ENCODE results near the gene PHC3.
"Not testable (repeated sequence)": the region's sequence is repeated elsewhere in the genome, so short reads cannot be mapped to it uniquely, and the experiment has no call there.

DNA sequence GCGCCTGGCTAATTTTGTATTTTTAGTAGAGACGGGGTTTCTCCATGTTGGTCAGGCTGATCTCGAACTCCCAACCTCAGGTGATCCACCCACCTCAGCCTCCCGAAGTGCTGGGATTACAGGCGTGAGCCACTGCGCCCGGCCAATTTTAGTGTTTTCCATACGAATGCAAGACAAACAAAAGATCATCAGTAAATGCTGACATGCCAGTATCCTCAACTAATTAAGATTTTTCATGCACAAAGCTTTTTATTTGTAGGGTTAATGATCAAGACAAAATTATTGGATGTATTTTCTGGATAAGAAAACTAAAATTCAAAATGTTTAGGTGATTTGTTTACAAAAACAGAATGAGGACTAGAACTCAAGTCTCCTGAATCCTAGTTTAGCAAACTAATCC is 67.4 kb downstream of the PHC3 start:
- TF ChIP-seq EP300 (IDR thresholded peaks at IDR 0.05); POLR2A (IDR thresholded peaks at IDR 0.05; ENCODE audit: low read length): not testable (repeated sequence)
- TF ChIP-seq, protein P1, sequence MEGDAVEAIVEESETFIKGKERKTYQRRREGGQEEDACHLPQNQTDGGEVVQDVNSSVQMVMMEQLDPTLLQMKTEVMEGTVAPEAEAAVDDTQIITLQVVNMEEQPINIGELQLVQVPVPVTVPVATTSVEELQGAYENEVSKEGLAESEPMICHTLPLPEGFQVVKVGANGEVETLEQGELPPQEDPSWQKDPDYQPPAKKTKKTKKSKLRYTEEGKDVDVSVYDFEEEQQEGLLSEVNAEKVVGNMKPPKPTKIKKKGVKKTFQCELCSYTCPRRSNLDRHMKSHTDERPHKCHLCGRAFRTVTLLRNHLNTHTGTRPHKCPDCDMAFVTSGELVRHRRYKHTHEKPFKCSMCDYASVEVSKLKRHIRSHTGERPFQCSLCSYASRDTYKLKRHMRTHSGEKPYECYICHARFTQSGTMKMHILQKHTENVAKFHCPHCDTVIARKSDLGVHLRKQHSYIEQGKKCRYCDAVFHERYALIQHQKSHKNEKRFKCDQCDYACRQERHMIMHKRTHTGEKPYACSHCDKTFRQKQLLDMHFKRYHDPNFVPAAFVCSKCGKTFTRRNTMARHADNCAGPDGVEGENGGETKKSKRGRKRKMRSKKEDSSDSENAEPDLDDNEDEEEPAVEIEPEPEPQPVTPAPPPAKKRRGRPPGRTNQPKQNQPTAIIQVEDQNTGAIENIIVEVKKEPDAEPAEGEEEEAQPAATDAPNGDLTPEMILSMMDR (IDR thresholded peaks at IDR 0.05): not testable (repeated sequence)
- TF ChIP-seq, protein P2, sequence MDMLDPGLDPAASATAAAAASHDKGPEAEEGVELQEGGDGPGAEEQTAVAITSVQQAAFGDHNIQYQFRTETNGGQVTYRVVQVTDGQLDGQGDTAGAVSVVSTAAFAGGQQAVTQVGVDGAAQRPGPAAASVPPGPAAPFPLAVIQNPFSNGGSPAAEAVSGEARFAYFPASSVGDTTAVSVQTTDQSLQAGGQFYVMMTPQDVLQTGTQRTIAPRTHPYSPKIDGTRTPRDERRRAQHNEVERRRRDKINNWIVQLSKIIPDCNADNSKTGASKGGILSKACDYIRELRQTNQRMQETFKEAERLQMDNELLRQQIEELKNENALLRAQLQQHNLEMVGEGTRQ (IDR thresholded peaks at IDR 0.05): not testable (repeated sequence)
- TF ChIP-seq, protein P3, sequence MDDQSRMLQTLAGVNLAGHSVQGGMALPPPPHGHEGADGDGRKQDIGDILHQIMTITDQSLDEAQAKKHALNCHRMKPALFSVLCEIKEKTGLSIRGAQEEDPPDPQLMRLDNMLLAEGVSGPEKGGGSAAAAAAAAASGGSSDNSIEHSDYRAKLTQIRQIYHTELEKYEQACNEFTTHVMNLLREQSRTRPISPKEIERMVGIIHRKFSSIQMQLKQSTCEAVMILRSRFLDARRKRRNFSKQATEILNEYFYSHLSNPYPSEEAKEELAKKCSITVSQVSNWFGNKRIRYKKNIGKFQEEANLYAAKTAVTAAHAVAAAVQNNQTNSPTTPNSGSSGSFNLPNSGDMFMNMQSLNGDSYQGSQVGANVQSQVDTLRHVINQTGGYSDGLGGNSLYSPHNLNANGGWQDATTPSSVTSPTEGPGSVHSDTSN (IDR thresholded peaks at IDR 0.05): not testable (repeated sequence)
- TF ChIP-seq, protein P4, sequence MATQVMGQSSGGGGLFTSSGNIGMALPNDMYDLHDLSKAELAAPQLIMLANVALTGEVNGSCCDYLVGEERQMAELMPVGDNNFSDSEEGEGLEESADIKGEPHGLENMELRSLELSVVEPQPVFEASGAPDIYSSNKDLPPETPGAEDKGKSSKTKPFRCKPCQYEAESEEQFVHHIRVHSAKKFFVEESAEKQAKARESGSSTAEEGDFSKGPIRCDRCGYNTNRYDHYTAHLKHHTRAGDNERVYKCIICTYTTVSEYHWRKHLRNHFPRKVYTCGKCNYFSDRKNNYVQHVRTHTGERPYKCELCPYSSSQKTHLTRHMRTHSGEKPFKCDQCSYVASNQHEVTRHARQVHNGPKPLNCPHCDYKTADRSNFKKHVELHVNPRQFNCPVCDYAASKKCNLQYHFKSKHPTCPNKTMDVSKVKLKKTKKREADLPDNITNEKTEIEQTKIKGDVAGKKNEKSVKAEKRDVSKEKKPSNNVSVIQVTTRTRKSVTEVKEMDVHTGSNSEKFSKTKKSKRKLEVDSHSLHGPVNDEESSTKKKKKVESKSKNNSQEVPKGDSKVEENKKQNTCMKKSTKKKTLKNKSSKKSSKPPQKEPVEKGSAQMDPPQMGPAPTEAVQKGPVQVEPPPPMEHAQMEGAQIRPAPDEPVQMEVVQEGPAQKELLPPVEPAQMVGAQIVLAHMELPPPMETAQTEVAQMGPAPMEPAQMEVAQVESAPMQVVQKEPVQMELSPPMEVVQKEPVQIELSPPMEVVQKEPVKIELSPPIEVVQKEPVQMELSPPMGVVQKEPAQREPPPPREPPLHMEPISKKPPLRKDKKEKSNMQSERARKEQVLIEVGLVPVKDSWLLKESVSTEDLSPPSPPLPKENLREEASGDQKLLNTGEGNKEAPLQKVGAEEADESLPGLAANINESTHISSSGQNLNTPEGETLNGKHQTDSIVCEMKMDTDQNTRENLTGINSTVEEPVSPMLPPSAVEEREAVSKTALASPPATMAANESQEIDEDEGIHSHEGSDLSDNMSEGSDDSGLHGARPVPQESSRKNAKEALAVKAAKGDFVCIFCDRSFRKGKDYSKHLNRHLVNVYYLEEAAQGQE (IDR thresholded peaks at IDR 0.05): not testable (repeated sequence)
- TF ChIP-seq MAFK (IDR thresholded peaks at IDR 0.05; ENCODE audit: partially characterized antibody): peak; percentile 29

Data from A549 (cell line).